GM12872 (cell line): ENCODE measurements around the gene MYB.

ENCODE experiments used
- CTCF ChIP-seq: IDR thresholded peaks from 3 replicates; pipeline ENCODE4 v1.5.1; 2011; ENCODE audit warnings: low read depth, mild to moderate bottlenecking, low read length, moderate library complexity; ENCODE audit not compliant: insufficient read depth

The MYB gene

GRCh38 chr6:135195041-135195440 lies 13.9 kb downstream of the MYB start:
- TF ChIP-seq CTCF, result no peak

DNA sequence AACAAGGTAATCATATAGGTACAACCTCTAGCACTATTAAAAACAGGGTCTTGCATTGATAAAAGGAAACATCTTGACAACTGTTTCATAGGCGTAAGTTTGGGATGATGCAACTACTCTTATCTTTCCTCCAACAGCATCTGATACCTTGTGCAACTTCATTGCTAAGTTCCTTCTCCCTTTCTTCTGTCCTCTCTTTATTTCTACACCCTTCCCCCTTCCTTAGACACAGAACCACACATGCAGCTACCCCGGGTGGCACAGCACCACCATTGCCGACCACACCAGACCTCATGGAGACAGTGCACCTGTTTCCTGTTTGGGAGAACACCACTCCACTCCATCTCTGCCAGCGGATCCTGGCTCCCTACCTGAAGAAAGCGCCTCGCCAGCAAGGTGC lies 14.4 kb downstream of the MYB start:
- no peak for TF ChIP-seq CTCF

GRCh38 chr6:135196739-135197510 lies 15.8 kb downstream of the MYB start:
- TF ChIP-seq CTCF, result no peak

GRCh38 chr6:135202836-135203235 lies 21.7 kb downstream of the MYB start:
- no peak for TF ChIP-seq CTCF

DNA sequence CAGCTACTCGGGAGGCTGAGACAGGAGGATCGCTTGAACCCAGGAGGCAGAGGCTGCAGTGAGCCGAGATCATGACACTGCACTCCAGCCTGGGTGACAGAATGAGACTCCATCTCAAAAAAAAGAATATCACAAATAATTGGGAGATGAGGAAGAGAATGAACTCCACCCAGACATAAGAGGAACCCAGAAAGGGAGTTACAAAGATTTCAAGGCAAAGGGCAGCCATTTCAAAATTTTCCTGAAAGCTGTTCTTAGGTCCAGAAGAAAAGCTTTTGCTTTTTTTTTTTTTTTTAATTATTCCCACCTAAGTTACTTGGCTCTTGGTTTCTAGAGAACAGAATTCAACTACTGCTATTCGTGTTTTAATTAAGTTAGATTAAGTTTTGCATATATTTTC lies 23.8 kb downstream of the MYB start:
- TF ChIP-seq CTCF, result no peak

DNA sequence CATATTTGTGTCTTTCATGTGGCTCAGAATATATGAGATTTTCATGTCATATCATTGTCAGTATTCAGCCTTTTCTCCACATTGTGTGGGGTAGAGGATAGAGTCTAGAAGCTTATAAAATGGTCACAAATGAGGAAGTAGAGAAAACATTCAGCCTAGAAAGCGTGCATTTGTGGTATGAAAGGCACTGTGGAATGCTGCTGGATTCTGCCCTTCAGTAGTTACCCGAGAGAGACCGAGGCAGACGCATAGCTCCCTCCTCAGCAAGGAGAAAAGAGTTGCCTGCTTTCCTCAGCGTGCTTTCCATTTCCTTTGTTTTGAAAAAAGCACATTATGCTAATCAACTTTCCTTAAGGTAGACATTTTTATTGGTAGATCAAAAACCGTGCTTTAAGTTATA lies 28.7 kb downstream of the MYB start:
- TF ChIP-seq CTCF, result no peak

GRCh38 chr6:135210632-135211305 lies 29.7 kb downstream of the MYB start:
- TF ChIP-seq CTCF, result no peak
